Left ventricle myocardium inferior (tissue), 1 donor: ENCODE data around the gene MTMR2. TPM values are rescaled to one million over a fixed set of nuclear protein-coding genes. Genes with fewer than 3 reads are reported as not detected.

ENCODE experiments used
- DNase-seq: peaks from one replicate; pipeline ENCODE4 v3.0.0-alpha.2; 2020
- H3K27ac ChIP-seq: fragments of 200-600 bp; replicated peaks from 2 replicates; pipeline ENCODE4 v1.8.0; 2021
- H3K27me3 ChIP-seq: fragments of 200-600 bp; 2 replicates; pipeline ENCODE4 v1.8.0; 2021; ENCODE audit warnings: low read depth
- H3K36me3 ChIP-seq: fragments of 200-600 bp; 2 replicates; pipeline ENCODE4 v1.8.0; 2021
- H3K4me1 ChIP-seq: fragments of 200-600 bp; 2 replicates; pipeline ENCODE4 v1.8.0; 2021
- H3K4me3 ChIP-seq: fragments of 200-600 bp; 2 replicates; pipeline ENCODE4 v1.8.0; 2021; ENCODE audit warnings: mild to moderate bottlenecking, moderate library complexity
- H3K9me3 ChIP-seq: fragments of 200-600 bp; replicated peaks from 2 replicates; pipeline ENCODE4 v1.8.0; 2021
- CTCF ChIP-seq: fragments of 200-600 bp; IDR thresholded peaks from 2 replicates; pipeline ENCODE4 v1.8.0; 2021; ENCODE audit warnings: antibody characterized with exemption, mild to moderate bottlenecking, borderline replicate concordance
- intact Hi-C: fragments of 100-400 bp; cut with micrococcal nuclease; formaldehyde crosslinking; loops from one replicate; pipeline ENCODE4 v1.11.0; 2022
- total RNA-seq: library from RNA; stranded (reverse); fragmentation: NEBNext Ultra II Directional; extraction: Animal tissue kit (Norgen Biotek cat#: 25700); gene quantifications from one replicate; pipeline ENCODE4 v1.2.1, GENCODE V29; 2021
- donor health status: DM: no; HTN: yes; CAD: no; lungs with severe emphysema.

MTMR2 gene
- total RNA-seq, 1 donor from 2014 or later: 16.7 TPM

GRCh38 chr11:95950905-95951304 is 27.0 kb upstream of the MTMR2 start:
- Histone ChIP-seq H3K4me3 (no peak overlapping the region), H3K36me3 (no peaks in the 10 kb centered on the region), H3K27ac (no peak overlapping the region), H3K9me3 (no peaks in the 10 kb centered on the region), H3K4me1 (no peaks in the 10 kb centered on the region), H3K27me3 (no peaks in the 10 kb centered on the region)
- no peak for TF ChIP-seq CTCF
- intact Hi-C loops: no loop called here
- DNase-seq: no peak

GRCh38 chr11:95948637-95949036 is 24.7 kb upstream of the MTMR2 start:
- Histone ChIP-seq H3K27ac (no peak overlapping the region), H3K4me1 (no peaks in the 10 kb centered on the region), H3K4me3 (no peak overlapping the region), H3K9me3 (peaks cover 12% of the 10 kb centered on the region), H3K36me3 (no peaks in the 10 kb centered on the region), H3K27me3 (no peaks in the 10 kb centered on the region)
- no peak for TF ChIP-seq CTCF
- intact Hi-C loops: no loop called here
- no peak for DNase-seq

- H3K36me3 ChIP-seq: no peaks in the 10 kb centered on the region
- H3K4me3 ChIP-seq: no peak overlapping the region
- H3K9me3 ChIP-seq: peaks cover 12% of the 10 kb centered on the region
- TF ChIP-seq CTCF: no peak
- H3K27me3 ChIP-seq: no peaks in the 10 kb centered on the region
- H3K27ac ChIP-seq: no peak overlapping the region
- no peaks in the 10 kb centered on the region for H3K4me1 ChIP-seq
- DNase-seq: no peak
- intact Hi-C loops: no loop called here
Observed at GRCh38 chr11:95944623-95945022, 20.7 kb upstream of the MTMR2 start.

- intact Hi-C loops: loop anchor here (2.0 kb wide), 1 partner anchor 29 kb away; no protein-coding TSS in a partner anchor
- no peak for TF ChIP-seq CTCF
- no peak for DNase-seq
Observed at GRCh38 chr11:95943546-95943945, 19.6 kb upstream of the MTMR2 start.

GRCh38 chr11:95939091-95939490 is 15.2 kb upstream of the MTMR2 start:
- Histone ChIP-seq H3K4me3 (no peak overlapping the region), H3K27me3 (no peaks in the 10 kb centered on the region), H3K4me1 (no peaks in the 10 kb centered on the region), H3K36me3 (no peaks in the 10 kb centered on the region), H3K9me3 (peaks cover 13% of the 10 kb centered on the region), H3K27ac (no peak overlapping the region)
- TF ChIP-seq CTCF: no peak
- intact Hi-C loops: no loop called here
- no peak for DNase-seq

More at GRCh38 chr11:95943546-95943945, 19.6 kb upstream of the MTMR2 start:
- H3K9me3 ChIP-seq: peaks cover 12% of the 10 kb centered on the region
- no peak overlapping the region for H3K4me3 ChIP-seq
- no peak overlapping the region for H3K27ac ChIP-seq
- no peaks in the 10 kb centered on the region for H3K27me3 ChIP-seq
- no peaks in the 10 kb centered on the region for H3K4me1 ChIP-seq
- no peaks in the 10 kb centered on the region for H3K36me3 ChIP-seq

DNA sequence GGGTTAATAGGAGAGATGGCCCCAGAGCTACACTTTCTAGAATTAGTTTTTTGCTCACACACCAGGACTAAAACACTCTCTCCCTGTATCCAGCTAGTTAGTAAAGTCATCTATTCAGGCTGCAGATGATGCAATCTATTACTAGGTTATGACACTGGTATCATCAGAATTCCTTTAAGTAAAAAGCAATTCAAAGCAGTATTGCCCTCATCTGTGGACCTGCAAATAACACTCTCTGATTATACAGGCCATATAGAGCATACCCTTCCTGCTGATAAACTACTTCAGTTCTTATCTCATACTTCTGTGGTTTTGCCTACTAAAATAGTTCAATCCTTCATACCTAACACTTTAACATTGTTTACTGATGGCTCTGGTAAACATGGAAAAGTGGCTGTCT is 13.5 kb upstream of the MTMR2 start:
- no peaks in the 10 kb centered on the region for H3K27me3 ChIP-seq
- no peaks in the 10 kb centered on the region for H3K4me1 ChIP-seq
- peaks cover 19% of the 10 kb centered on the region for H3K9me3 ChIP-seq
- no peak for DNase-seq
- H3K4me3 ChIP-seq: no peak overlapping the region
- no peak for TF ChIP-seq CTCF
- no peak overlapping the region for H3K27ac ChIP-seq
- H3K36me3 ChIP-seq: no peaks in the 10 kb centered on the region
- intact Hi-C loops: no loop called here
